ENCODE data around the gene GGNBP2.

GRCh38 chr17:36608280-36608679 lies 63.6 kb downstream of the GGNBP2 start:
- TF ChIP-seq EZH2phosphoT487 (IDR thresholded peaks at IDR 0.05; ENCODE audit: insufficient read depth, low read depth), result no peak
- no peak for TF ChIP-seq EZH2 (IDR thresholded peaks at IDR 0.05; ENCODE audit: insufficient read depth, poor library complexity, severe bottlenecking)
